H9 (cell line): ENCODE data around the gene GEMIN4. TPM values are rescaled to one million over a fixed set of nuclear protein-coding genes. Genes with fewer than 3 reads are reported as not detected.

ENCODE experiments used
- DNase-seq: peaks from one replicate; pipeline ENCODE4 v3.0.0-alpha.2; 2017
- H2AFZ ChIP-seq: one replicate; pipeline ENCODE4 v1.6.1; 2013; ENCODE audit warnings: mild to moderate bottlenecking, low read length, control low read depth, moderate library complexity
- H2AK5ac ChIP-seq: 2 replicates; pipeline ENCODE4 v1.6.1; 2013; ENCODE audit warnings: low read length, control low read depth, mixed read lengths; ENCODE audit not compliant: insufficient read length
- H2BK120ac ChIP-seq: one replicate; pipeline ENCODE4 v1.6.1; 2013; ENCODE audit warnings: low read depth, mild to moderate bottlenecking, low read length, control low read depth, inconsistent platforms; ENCODE audit not compliant: poor library complexity, severe bottlenecking
- H2BK12ac ChIP-seq: 2 replicates; pipeline ENCODE4 v1.6.1; 2013; ENCODE audit warnings: low read length, control low read depth, mixed read lengths, low read depth; ENCODE audit not compliant: insufficient read length
- H2BK15ac ChIP-seq: 2 replicates; pipeline ENCODE4 v1.6.1; 2013; ENCODE audit warnings: low read depth, low read length, control low read depth
- H2BK20ac ChIP-seq: one replicate; pipeline ENCODE4 v1.6.1; 2013; ENCODE audit warnings: low read depth, mild to moderate bottlenecking, low read length, control low read depth, inconsistent platforms; ENCODE audit not compliant: poor library complexity, severe bottlenecking
- H2BK5ac ChIP-seq: 2 replicates; pipeline ENCODE4 v1.6.1; 2013; ENCODE audit warnings: low read length, control low read depth, mixed read lengths; ENCODE audit not compliant: insufficient read length
- H3K14ac ChIP-seq: 2 replicates; pipeline ENCODE4 v1.6.1; 2013; ENCODE audit warnings: low read length, control low read depth; ENCODE audit not compliant: insufficient read depth
- H3K18ac ChIP-seq: 2 replicates; pipeline ENCODE4 v1.6.1; 2013; ENCODE audit warnings: low read depth, mild to moderate bottlenecking, mixed read lengths, low read length, control low read depth; ENCODE audit not compliant: insufficient read length
- H3K23ac ChIP-seq: 2 replicates; pipeline ENCODE4 v1.6.1; 2013; ENCODE audit warnings: low read length, control low read depth, mixed read lengths, low read depth; ENCODE audit not compliant: insufficient read length
- H3K23me2 ChIP-seq: 2 replicates; pipeline ENCODE4 v1.6.1; 2013; ENCODE audit warnings: low read depth, mild to moderate bottlenecking, mixed read lengths, low read length, control low read depth; ENCODE audit not compliant: insufficient read length, poor library complexity, severe bottlenecking
- H3K27ac ChIP-seq: 2 replicates; pipeline ENCODE4 v1.5.1; 2013; ENCODE audit warnings: low read length, control low read depth, mixed read lengths, low read depth; ENCODE audit not compliant: insufficient read length
- H3K27me3 ChIP-seq: 2 replicates; pipeline ENCODE4 v1.6.1; 2013; ENCODE audit warnings: low read length, control low read depth, inconsistent platforms; ENCODE audit not compliant: insufficient read depth
- H3K4ac ChIP-seq: 2 replicates; pipeline ENCODE4 v1.6.1; 2013; ENCODE audit warnings: low read depth, mild to moderate bottlenecking, control low read depth, inconsistent platforms, low read length, moderate library complexity
- H3K4me1 ChIP-seq: 2 replicates; pipeline ENCODE4 v1.6.1; 2013; ENCODE audit warnings: low read length, control low read depth, inconsistent platforms; ENCODE audit not compliant: insufficient read depth
- H3K4me2 ChIP-seq: 2 replicates; pipeline ENCODE4 v1.6.1; 2013; ENCODE audit warnings: low read length, control low read depth, mixed read lengths; ENCODE audit not compliant: insufficient read length, insufficient read depth
- H3K56ac ChIP-seq: 2 replicates; pipeline ENCODE4 v1.6.1; 2013; ENCODE audit warnings: low read depth, mild to moderate bottlenecking, mixed read lengths, low read length, control low read depth; ENCODE audit not compliant: insufficient read length
- H3K79me1 ChIP-seq: 2 replicates; pipeline ENCODE4 v1.6.1; 2013; ENCODE audit warnings: low read depth, mild to moderate bottlenecking, moderate library complexity, low read length, control low read depth, inconsistent platforms; ENCODE audit not compliant: insufficient read depth, poor library complexity, severe bottlenecking
- H3K79me2 ChIP-seq: 2 replicates; pipeline ENCODE4 v1.6.1; 2013; ENCODE audit warnings: low read length, control low read depth, inconsistent platforms; ENCODE audit not compliant: insufficient read depth
- H3K9ac ChIP-seq: 2 replicates; pipeline ENCODE4 v1.6.1; 2013; ENCODE audit warnings: low read length, control low read depth, mixed read lengths; ENCODE audit not compliant: insufficient read length; ENCODE audit errors: extremely low read depth
- H3K9me3 ChIP-seq: one replicate; pipeline ENCODE4 v1.6.1; 2013; ENCODE audit warnings: low read depth, low read length, inconsistent platforms; ENCODE audit not compliant: control insufficient read depth
- H3T11ph ChIP-seq: one replicate; pipeline ENCODE4 v1.6.1; 2013; ENCODE audit warnings: mild to moderate bottlenecking, low read length, control low read depth, inconsistent platforms
- H4K20me1 ChIP-seq: one replicate; pipeline ENCODE4 v1.6.1; 2013; ENCODE audit not compliant: control insufficient read depth, insufficient read length, insufficient read depth
- H4K5ac ChIP-seq: 2 replicates; pipeline ENCODE4 v1.6.1; 2013; ENCODE audit warnings: low read depth, mild to moderate bottlenecking, mixed read lengths, low read length, control low read depth; ENCODE audit not compliant: insufficient read length
- H4K8ac ChIP-seq: replicated peaks from 2 replicates; pipeline ENCODE4 v1.6.1; 2013; ENCODE audit warnings: low read length, control low read depth, mixed read lengths, low read depth; ENCODE audit not compliant: insufficient read length
- H4K91ac ChIP-seq: 2 replicates; pipeline ENCODE4 v1.6.1; 2013; ENCODE audit warnings: low read depth, mild to moderate bottlenecking, moderate library complexity, mixed read lengths, low read length, control low read depth; ENCODE audit not compliant: insufficient read length
- H3K27ac Mint-ChIP-seq, 3 experiments: 2 replicates in 2 of 3; 3 replicates in 1 of 3; pipeline ENCODE4 v1.8.0; 2020 to 2021; ENCODE audit warnings: mixed read lengths in 3 of 3, mild to moderate bottlenecking in 1 of 3, moderate library complexity in 1 of 3
- H3K27me3 Mint-ChIP-seq: 2 replicates; pipeline ENCODE4 v1.8.0; 2021; ENCODE audit warnings: low read depth, mild to moderate bottlenecking, moderate library complexity, mixed read lengths
- H3K36me3 Mint-ChIP-seq, 3 experiments: 2 replicates in 2 of 3; 3 replicates in 1 of 3; pipeline ENCODE4 v1.8.0; 2020 to 2021; ENCODE audit warnings: low read depth in 3 of 3, mixed read lengths in 3 of 3; ENCODE audit not compliant: insufficient read depth in 1 of 3
- H3K4me1 Mint-ChIP-seq, 2 experiments: 2 replicates each; pipeline ENCODE4 v1.8.0; 2020; ENCODE audit warnings: mixed read lengths in 2 of 2
- H3K4me3 Mint-ChIP-seq, 2 experiments: 2 replicates in 1 of 2; 3 replicates in 1 of 2; pipeline ENCODE4 v1.8.0; 2020 to 2021; ENCODE audit warnings: mild to moderate bottlenecking in 2 of 2, mixed read lengths in 2 of 2, moderate library complexity in 1 of 2
- H3K9me3 Mint-ChIP-seq, 2 experiments: 2 replicates in 1 of 2; 3 replicates in 1 of 2; pipeline ENCODE4 v1.8.0; 2020; ENCODE audit warnings: mild to moderate bottlenecking in 2 of 2, mixed read lengths in 2 of 2, moderate library complexity in 1 of 2
- CTCF ChIP-seq: fragments of 200-600 bp; sonication (generic); conservative IDR thresholded peaks from 3 replicates; pipeline ENCODE4 v1.8.0; 2021; ENCODE audit warnings: antibody characterized with exemption, mild to moderate bottlenecking
- WGBS: extraction: QIAGEN DNeasy Blood & Tissue Kit; methylation state at CpG from one replicate; pipeline ENCODE4 v1.1.7; 2013; ENCODE audit warnings: missing lambda C conversion rate, low lambda C conversion rate, mixed read lengths; ENCODE audit not compliant: insufficient read length; ENCODE audit errors: extremely low coverage; 5-methylcytosine and 5-hydroxymethylcytosine counted together
- total RNA-seq: library from RNA; stranded (reverse); gene quantifications from 2 replicates; pipeline ENCODE4 v1.2.1, GENCODE V29; 2021

The GEMIN4 gene
- total RNA-seq, 1 experiment from 2014 or later: 56.8 TPM

GRCh38 chr17:774313-774584 lies 22.2 kb upstream of the GEMIN4 start:
- Histone ChIP-seq H2BK20ac (no peak overlapping the region), H3K18ac (no peak overlapping the region), H4K20me1 (no peaks in the 10 kb centered on the region), H2AFZ (no peak overlapping the region), H2BK12ac (no peak overlapping the region), H3K23ac (no peak overlapping the region), H3K23me2 (no peaks in the 10 kb centered on the region), H3K56ac (no peak overlapping the region), H3K4me2 (no peak overlapping the region), H3K27me3 (no peaks in the 10 kb centered on the region), H4K5ac (no peak overlapping the region), H3K9ac (no peak overlapping the region), H3K14ac (no peak overlapping the region), H3K79me2 (no peaks in the 10 kb centered on the region), H3K9me3 (no peaks in the 10 kb centered on the region), H3K79me1 (peaks cover 5% of the 10 kb centered on the region), H3K4me1 (no peaks in the 10 kb centered on the region), H3T11ph (no peak overlapping the region), H2AK5ac (no peak overlapping the region), H2BK120ac (no peak overlapping the region), H4K8ac (no peak overlapping the region), H3K27ac (no peak overlapping the region), H2BK5ac (no peak overlapping the region), H4K91ac (no peak overlapping the region), H2BK15ac (no peak overlapping the region), H3K4ac (no peak overlapping the region)
- no peak for TF ChIP-seq CTCF
- no peak for DNase-seq
- H3K27ac Mint-ChIP-seq: peak overlapping the region in 1 of 3 experiments; percentile 22; a peak in 1 of 7 replicates
- H3K4me3 Mint-ChIP-seq: no peak overlapping the region
- peaks cover 49 to 91% (median 89%) of the 10 kb centered on the region in 3 experiments; a peak in 6 of 7 replicates for H3K36me3 Mint-ChIP-seq
- H3K9me3 Mint-ChIP-seq: no peaks in the 10 kb centered on the region
- no peaks in the 10 kb centered on the region; the same call in 1 of the 2 replicates for H3K27me3 Mint-ChIP-seq
- peaks cover 0 to 3% of the 10 kb centered on the region in 2 experiments; a peak in 1 of 4 replicates for H3K4me1 Mint-ChIP-seq
- no CpG with 5 or more reads among the region's 5 CpGs for WGBS
